CD4-positive, alpha-beta T cell (primary cell): Measurements from ENCODE around the gene FST. TPM values are rescaled to one million over a fixed set of nuclear protein-coding genes. Genes with fewer than 3 reads are reported as not detected.

Source experiments
- ATAC-seq: fragments of 200-7000 bp; cut with Tn5 transposase; one replicate; pipeline ENCODE4 v1.10.0; 2022; ENCODE audit warnings: mild to moderate bottlenecking; ENCODE audit not compliant: poor library complexity
- CTCF ChIA-PET: fragments of 350-600 bp; sonication (Branson Sonifier 250); formaldehyde crosslinking; loops from one replicate; lab custom pipeline; 2021; ENCODE audit warnings: antibody characterized with exemption, inconsistent platforms; lab: Charles Lee
- POLR2A ChIA-PET: fragments of 350-600 bp; sonication (Branson Sonifier 250); formaldehyde crosslinking; loops from one replicate; lab custom pipeline; 2021; ENCODE audit warnings: antibody characterized with exemption, inconsistent platforms; lab: Charles Lee
- DNase-seq, 14 experiments: peaks; one replicate each; pipeline ENCODE4 v3.0.0-alpha.2; 2013 to 2020; ENCODE audit warnings: mixed read lengths in 2 of 14
- H3K27ac ChIP-seq, 2 donors: one replicate each; pipeline versions ENCODE4 v1.5.1 to v1.7.0; 2013; ENCODE audit warnings: low read length in 2 of 2, low read depth in 1 of 2, mild to moderate bottlenecking in 1 of 2
- H3K27me3 ChIP-seq, 2 experiments: 1 replicate in 1 of 2; 2 replicates in 1 of 2; pipeline versions ENCODE4 v1.6.1 to v1.7.0; 2013; ENCODE audit warnings: low read length in 2 of 2, control low read depth in 1 of 2, mild to moderate bottlenecking in 1 of 2, moderate library complexity in 1 of 2; ENCODE audit not compliant: insufficient read depth in 2 of 2, control insufficient read depth in 1 of 2
- H3K36me3 ChIP-seq: one replicate; pipeline ENCODE4 v1.6.1; 2013; ENCODE audit warnings: low read length, control low read depth; ENCODE audit not compliant: insufficient read depth
- H3K4me1 ChIP-seq: one replicate; pipeline ENCODE4 v1.6.1; 2013; ENCODE audit warnings: low read length, control low read depth; ENCODE audit not compliant: insufficient read depth
- H3K4me3 ChIP-seq: one replicate; pipeline ENCODE4 v1.5.1; 2013; ENCODE audit warnings: mild to moderate bottlenecking, low read length, moderate library complexity
- H3K9me3 ChIP-seq, 2 experiments: 1 replicate in 1 of 2; 2 replicates in 1 of 2; pipeline versions ENCODE4 v1.6.1 to v1.7.0; 2013; ENCODE audit warnings: low read length in 2 of 2, mild to moderate bottlenecking in 2 of 2, control low read depth in 1 of 2, moderate library complexity in 1 of 2; ENCODE audit not compliant: control insufficient read depth in 1 of 2, insufficient read depth in 1 of 2
- H3K27ac Mint-ChIP-seq: one replicate; pipeline ENCODE4 v1.8.0; 2020; ENCODE audit warnings: mixed read lengths
- H3K27me3 Mint-ChIP-seq: one replicate; pipeline ENCODE4 v1.8.0; 2021; ENCODE audit warnings: mixed read lengths
- H3K36me3 Mint-ChIP-seq: one replicate; pipeline ENCODE4 v1.8.0; 2021; ENCODE audit warnings: low read depth, mixed read lengths
- H3K4me1 Mint-ChIP-seq: one replicate; pipeline ENCODE4 v1.8.0; 2021; ENCODE audit warnings: low read depth, mixed read lengths
- H3K4me3 Mint-ChIP-seq: one replicate; pipeline ENCODE4 v1.8.0; 2020; ENCODE audit warnings: mild to moderate bottlenecking, mixed read lengths
- H3K9me3 Mint-ChIP-seq: one replicate; pipeline ENCODE4 v1.8.0; 2020; ENCODE audit warnings: mixed read lengths
- intact Hi-C, 2 experiments: fragments of 100-400 bp; cut with DNase I in 1 of 2; cut with micrococcal nuclease in 1 of 2; formaldehyde crosslinking; loops; one replicate each; pipeline versions ENCODE4 v1.15.1 to v1.9.0; 2023 to 2025; cut with DNase I, micrococcal nuclease
- total RNA-seq, 174 experiments: library from RNA in 2 of 174; stranded (reverse) in 2 of 174; gene quantifications; one replicate each; pipeline ENCODE4 v1.2.3 and lab custom pipeline; 2021 to 2026
- TF ChIP-seq, protein P1 (sequence below): fragments of 200-600 bp; IDR thresholded peaks from one replicate; pipeline ENCODE4 v1.8.0; 2022; ENCODE audit warnings: antibody characterized with exemption, mild to moderate bottlenecking

Gene FST
- total RNA-seq, 2 experiments from 2014 or later, result 0.67 to 0.99 TPM

DNA sequence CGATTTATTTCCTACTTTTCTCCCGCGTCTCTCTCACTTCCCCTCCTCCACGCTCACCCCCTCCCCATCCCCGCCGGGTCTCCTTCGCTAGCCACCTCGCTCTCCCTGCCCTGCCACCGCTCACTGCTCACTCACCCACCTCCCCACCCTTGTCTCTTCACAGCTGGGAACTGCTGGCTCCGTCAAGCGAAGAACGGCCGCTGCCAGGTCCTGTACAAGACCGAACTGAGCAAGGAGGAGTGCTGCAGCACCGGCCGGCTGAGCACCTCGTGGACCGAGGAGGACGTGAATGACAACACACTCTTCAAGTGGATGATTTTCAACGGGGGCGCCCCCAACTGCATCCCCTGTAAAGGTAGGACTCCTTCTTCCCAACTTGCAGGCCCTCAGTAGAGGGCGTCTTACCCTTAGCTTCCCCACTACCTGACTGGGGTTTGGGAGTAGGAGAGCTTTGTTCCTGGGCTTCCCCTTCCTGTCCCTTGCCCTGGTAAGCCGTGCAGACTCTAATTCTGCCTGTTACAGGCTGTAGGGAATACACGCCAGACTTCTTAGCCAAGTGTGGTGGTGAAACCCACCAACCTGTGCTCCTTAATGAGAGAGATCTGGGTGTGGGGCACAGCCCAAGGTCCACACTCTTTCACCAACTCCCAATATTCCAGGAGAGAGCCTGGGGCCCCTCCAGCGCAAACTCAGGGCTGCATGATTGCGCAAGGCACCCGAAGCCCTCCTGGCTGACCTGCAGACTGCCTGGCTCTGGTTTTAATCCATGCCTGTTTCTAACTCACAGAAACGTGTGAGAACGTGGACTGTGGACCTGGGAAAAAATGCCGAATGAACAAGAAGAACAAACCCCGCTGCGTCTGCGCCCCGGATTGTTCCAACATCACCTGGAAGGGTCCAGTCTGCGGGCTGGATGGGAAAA lies 2.5 kb downstream of the FST start:
- peaks cover 46% of the 10 kb centered on the region for H3K4me1 Mint-ChIP-seq
- POLR2A ChIA-PET, result interaction anchor here (0.8 to 1.0 kb wide), 2 partner anchors 11 to 78 kb away, joined by 3 to 4 read pairs; partner anchors contain the start of gene NDUFS4

DNA sequence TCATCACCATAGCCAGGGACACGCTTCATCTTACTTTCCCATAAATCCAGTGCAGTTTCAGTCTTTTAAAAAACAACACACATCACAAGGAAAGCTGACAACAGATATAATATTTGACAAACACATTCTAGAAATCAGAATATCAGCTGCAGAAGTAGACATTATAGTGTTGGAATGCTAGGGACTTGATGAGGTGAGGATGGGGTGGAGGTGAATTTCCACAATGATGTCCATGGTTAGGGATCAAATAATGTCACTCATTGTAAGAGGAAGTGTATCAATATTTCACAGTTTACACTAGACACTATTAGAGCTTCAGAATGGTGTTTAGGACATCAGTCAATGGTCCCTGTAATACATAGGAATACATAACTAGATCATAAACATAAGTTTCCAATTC lies 7.0 kb downstream of the FST start:
- intact Hi-C loops, result loop anchor here in 1 of 2 experiments (10.0 kb wide), 1 partner anchor 827 kb away; the partner anchor contains the start of gene ARL15
- H3K4me3 ChIP-seq, result no peak overlapping the region
- ChIA-PET POLR2A (no interaction called here), CTCF (no interaction called here)
- peaks cover 72% of the 10 kb centered on the region for H3K27me3 Mint-ChIP-seq
- no peak overlapping the region for H3K27ac Mint-ChIP-seq
- H3K9me3 Mint-ChIP-seq, result no peaks in the 10 kb centered on the region
- H3K4me1 ChIP-seq, result peaks cover 11% of the 10 kb centered on the region
- DNase-seq, result no peak
- H3K27me3 ChIP-seq, result peaks cover 8 to 22% of the 10 kb centered on the region in 2 experiments
- H3K36me3 Mint-ChIP-seq, result peaks cover under 1% of the 10 kb centered on the region
- no peaks in the 10 kb centered on the region for H3K36me3 ChIP-seq
- peaks cover 14% of the 10 kb centered on the region for H3K4me1 Mint-ChIP-seq
- TF ChIP-seq, protein P1, sequence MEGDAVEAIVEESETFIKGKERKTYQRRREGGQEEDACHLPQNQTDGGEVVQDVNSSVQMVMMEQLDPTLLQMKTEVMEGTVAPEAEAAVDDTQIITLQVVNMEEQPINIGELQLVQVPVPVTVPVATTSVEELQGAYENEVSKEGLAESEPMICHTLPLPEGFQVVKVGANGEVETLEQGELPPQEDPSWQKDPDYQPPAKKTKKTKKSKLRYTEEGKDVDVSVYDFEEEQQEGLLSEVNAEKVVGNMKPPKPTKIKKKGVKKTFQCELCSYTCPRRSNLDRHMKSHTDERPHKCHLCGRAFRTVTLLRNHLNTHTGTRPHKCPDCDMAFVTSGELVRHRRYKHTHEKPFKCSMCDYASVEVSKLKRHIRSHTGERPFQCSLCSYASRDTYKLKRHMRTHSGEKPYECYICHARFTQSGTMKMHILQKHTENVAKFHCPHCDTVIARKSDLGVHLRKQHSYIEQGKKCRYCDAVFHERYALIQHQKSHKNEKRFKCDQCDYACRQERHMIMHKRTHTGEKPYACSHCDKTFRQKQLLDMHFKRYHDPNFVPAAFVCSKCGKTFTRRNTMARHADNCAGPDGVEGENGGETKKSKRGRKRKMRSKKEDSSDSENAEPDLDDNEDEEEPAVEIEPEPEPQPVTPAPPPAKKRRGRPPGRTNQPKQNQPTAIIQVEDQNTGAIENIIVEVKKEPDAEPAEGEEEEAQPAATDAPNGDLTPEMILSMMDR, result no peak
- no peak overlapping the region for H3K4me3 Mint-ChIP-seq
- peaks cover 0 to 4% of the 10 kb centered on the region in 2 experiments for H3K9me3 ChIP-seq
- H3K27ac ChIP-seq, result no peak overlapping the region
- no peak for ATAC-seq

More for the DNA sequence above, 2.5 kb downstream of the FST start:
- intact Hi-C loops, result loop anchor here (5.0 to 10.0 kb wide), 2 partner anchors 749 to 832 kb away; partner anchors contain the start of gene ARL15 (in 1 of the 2)
- Mint-ChIP-seq H3K27me3 (peaks cover 75% of the 10 kb centered on the region), H3K9me3 (no peaks in the 10 kb centered on the region), H3K36me3 (peaks cover 10% of the 10 kb centered on the region), H3K27ac (peak overlapping the region; percentile 53), H3K4me3 (peak overlapping the region; percentile 93)
- peak in 4 of 14 experiments; percentile 5 to 32 (median 18) for DNase-seq
- peak overlapping the region; percentile 56 for H3K4me3 ChIP-seq
- peaks cover 0 to 4% of the 10 kb centered on the region in 2 experiments for H3K9me3 ChIP-seq
- TF ChIP-seq, protein P1, result no peak
- H3K36me3 ChIP-seq, result no peaks in the 10 kb centered on the region
- no peak overlapping the region for H3K27ac ChIP-seq
- H3K27me3 ChIP-seq, result peaks cover 28 to 31% of the 10 kb centered on the region in 2 experiments
- peak; percentile 27 for ATAC-seq
- H3K4me1 ChIP-seq, result peaks cover 40% of the 10 kb centered on the region
- CTCF ChIA-PET, result no interaction called here

DNA sequence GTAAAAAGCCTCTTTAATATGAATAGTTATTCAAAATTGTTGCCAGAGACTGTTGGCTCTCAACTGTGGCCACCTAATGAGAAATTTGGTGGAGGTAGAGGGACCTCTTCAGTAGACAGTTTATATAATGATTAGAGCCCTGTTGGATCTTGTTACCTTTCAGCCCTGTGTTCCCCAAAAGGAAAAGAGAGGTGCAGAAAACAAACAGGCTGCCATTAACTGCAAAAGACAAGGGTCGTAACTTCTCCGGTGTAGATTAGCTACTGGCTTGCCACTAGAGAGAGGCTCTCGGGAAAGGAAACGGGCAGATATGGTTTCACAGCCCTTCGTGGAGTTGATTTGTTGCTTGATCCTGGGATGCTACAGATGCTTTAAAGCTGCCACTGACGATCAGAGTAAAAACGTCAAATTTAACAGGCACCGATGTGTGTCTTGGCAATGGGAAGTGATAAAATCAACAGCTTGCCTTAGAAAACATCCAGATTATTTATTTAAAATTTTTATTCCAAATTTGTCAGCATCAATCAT lies 7.8 kb downstream of the FST start:
- intact Hi-C loops, result loop anchor here in 1 of 2 experiments (10.0 kb wide), 1 partner anchor 827 kb away; the partner anchor contains the start of gene ARL15
- TF ChIP-seq, protein P1, result no peak
- H3K9me3 Mint-ChIP-seq, result no peaks in the 10 kb centered on the region

More for the DNA sequence above, 7.8 kb downstream of the FST start:
- peaks cover 6% of the 10 kb centered on the region for H3K4me1 Mint-ChIP-seq
- no peak for DNase-seq
- no peaks in the 10 kb centered on the region for H3K36me3 Mint-ChIP-seq
- H3K27ac Mint-ChIP-seq, result no peak overlapping the region
- no peak overlapping the region for H3K27ac ChIP-seq
- H3K9me3 ChIP-seq, result peaks cover 0 to 2% of the 10 kb centered on the region in 2 experiments
- peaks cover 8 to 19% of the 10 kb centered on the region in 2 experiments for H3K27me3 ChIP-seq
- ChIA-PET POLR2A (no interaction called here), CTCF (no interaction called here)
- H3K27me3 Mint-ChIP-seq, result peaks cover 70% of the 10 kb centered on the region
- no peak for ATAC-seq
- no peak overlapping the region for H3K4me3 ChIP-seq
- no peaks in the 10 kb centered on the region for H3K36me3 ChIP-seq
- no peak overlapping the region for H3K4me3 Mint-ChIP-seq
- peaks cover 3% of the 10 kb centered on the region for H3K4me1 ChIP-seq
